HG03175 (cell line): ENCODE results near the gene FYB1.

Experiments
- ATAC-seq: cut with Tn5 transposase; IDR thresholded peaks from one replicate; pipeline ENCODE4 v1.9.1; 2021; ENCODE audit warnings: mild to moderate bottlenecking, moderate library complexity; ENCODE audit not compliant: unreplicated experiment

The FYB1 gene

GRCh38 chr5:39164529-39165402 lies 54.6 kb downstream of the FYB1 start:
- no peak for ATAC-seq

- ATAC-seq = no peak
Measured at GRCh38 chr5:39164016-39164415, 55.3 kb downstream of the FYB1 start.

GRCh38 chr5:39161578-39161977 lies 57.8 kb downstream of the FYB1 start:
- ATAC-seq = no peak

GRCh38 chr5:39160576-39161213 lies 58.7 kb downstream of the FYB1 start:
- ATAC-seq = no peak

GRCh38 chr5:39159811-39160490 lies 59.4 kb downstream of the FYB1 start:
- no peak for ATAC-seq

- no peak for ATAC-seq
Measured at GRCh38 chr5:39158786-39159185, 60.6 kb downstream of the FYB1 start.

- ATAC-seq = no peak
Measured at GRCh38 chr5:39158127-39158593, 61.2 kb downstream of the FYB1 start.

- ATAC-seq = no peak
Measured at GRCh38 chr5:39157701-39158100, 61.7 kb downstream of the FYB1 start.

- ATAC-seq = no peak
Measured at GRCh38 chr5:39156082-39156481, 63.3 kb downstream of the FYB1 start.

- no peak for ATAC-seq
Measured at GRCh38 chr5:39151745-39152144, 67.6 kb downstream of the FYB1 start.

- ATAC-seq = no peak
Measured at GRCh38 chr5:39149966-39150365, 69.4 kb downstream of the FYB1 start.

GRCh38 chr5:39148983-39149534 lies 70.3 kb downstream of the FYB1 start:
- no peak for ATAC-seq

GRCh38 chr5:39146831-39147540 lies 72.4 kb downstream of the FYB1 start:
- no peak for ATAC-seq

GRCh38 chr5:39143151-39143860 lies 76.1 kb downstream of the FYB1 start:
- ATAC-seq = no peak

GRCh38 chr5:39140558-39141168 lies 78.7 kb downstream of the FYB1 start:
- ATAC-seq = no peak

- no peak for ATAC-seq
Measured at GRCh38 chr5:39138892-39139291, 80.5 kb downstream of the FYB1 start.

GRCh38 chr5:39137819-39138451 lies 81.4 kb downstream of the FYB1 start:
- no peak for ATAC-seq

- ATAC-seq = no peak
Measured at GRCh38 chr5:39137391-39137790, 82.0 kb downstream of the FYB1 start.

GRCh38 chr5:39132792-39133191 lies 86.6 kb downstream of the FYB1 start:
- ATAC-seq = no peak
